Measurements from ENCODE around the gene BACE1. TPM values are rescaled to one million over a fixed set of nuclear protein-coding genes. Genes with fewer than 3 reads are reported as not detected.

BACE1 gene
- total and polyA plus RNA-seq, 2 of the 13 experiments (the other 11 are each of a cell fraction or from before 2014, with no cell fraction given): 7.5 to 17.9 TPM

GRCh38 chr11:117300283-117300663 is 15.8 kb downstream of the BACE1 start (continued):
- no peak for TF ChIP-seq SOX13 (IDR thresholded peaks at IDR 0.05)
- no peak for TF ChIP-seq SOX13 (CRISPR knock-in tag; conservative IDR thresholded peaks at IDR 0.05 in 1 of 2, IDR thresholded peaks at IDR 0.05 in 1 of 2)
- peak; percentile 35 for TF ChIP-seq PHF21A (CRISPR knock-in tag; IDR thresholded peaks at IDR 0.05)
- TF ChIP-seq HDAC2 (CRISPR knock-in tag; IDR thresholded peaks at IDR 0.05): no peak
- peak; percentile 85 for TF ChIP-seq ZNF687 (CRISPR knock-in tag; IDR thresholded peaks at IDR 0.05)
- TF ChIP-seq NR2F6 (IDR thresholded peaks at IDR 0.05): no peak
- TF ChIP-seq NR2F6 (CRISPR knock-in tag; IDR thresholded peaks at IDR 0.05): no peak
- TF ChIP-seq E2F5 (CRISPR knock-in tag; conservative IDR thresholded peaks at IDR 0.05): no peak
- TF ChIP-seq ZNF362 (CRISPR knock-in tag; IDR thresholded peaks at IDR 0.05; ENCODE audit: borderline replicate concordance): no peak
- TF ChIP-seq ZNF263 (CRISPR knock-in tag; IDR thresholded peaks at IDR 0.05): 0 out of 2 replicates have a peak, but pooled peaks have one; percentile 9
- TF ChIP-seq ZNF17 (CRISPR knock-in tag; IDR thresholded peaks at IDR 0.05): no peak
- 0 out of 2 replicates have a peak, but pooled peaks have one; percentile 27 for TF ChIP-seq ATF6 (CRISPR knock-in tag; conservative IDR thresholded peaks at IDR 0.05)
- TF ChIP-seq GATAD1 (CRISPR knock-in tag; IDR thresholded peaks at IDR 0.05): no peak
- no peak for TF ChIP-seq ZBTB33 (CRISPR knock-in tag; IDR thresholded peaks at IDR 0.05)
- TF ChIP-seq ZNF30 (CRISPR knock-in tag; IDR thresholded peaks at IDR 0.05): no peak
- TF ChIP-seq ZNF644 (CRISPR knock-in tag; IDR thresholded peaks at IDR 0.05; ENCODE audit: low read depth): no peak
- 0 out of 2 replicates have a peak, but pooled peaks have one; percentile 4 for TF ChIP-seq PRDM10 (CRISPR knock-in tag; IDR thresholded peaks at IDR 0.05; ENCODE audit: low read depth)
